Globus pallidus (tissue), 1 donor: ENCODE measurements around the gene GABARAPL2.
"Not testable (repeated sequence)": the region's sequence is repeated elsewhere in the genome, so short reads cannot be mapped to it uniquely, and the experiment has no call there.

Experiments
- DNase-seq: peaks from one replicate; pipeline ENCODE4 v3.0.0-alpha.2; 2015; ENCODE audit warnings: low spot score

The GABARAPL2 gene

DNA sequence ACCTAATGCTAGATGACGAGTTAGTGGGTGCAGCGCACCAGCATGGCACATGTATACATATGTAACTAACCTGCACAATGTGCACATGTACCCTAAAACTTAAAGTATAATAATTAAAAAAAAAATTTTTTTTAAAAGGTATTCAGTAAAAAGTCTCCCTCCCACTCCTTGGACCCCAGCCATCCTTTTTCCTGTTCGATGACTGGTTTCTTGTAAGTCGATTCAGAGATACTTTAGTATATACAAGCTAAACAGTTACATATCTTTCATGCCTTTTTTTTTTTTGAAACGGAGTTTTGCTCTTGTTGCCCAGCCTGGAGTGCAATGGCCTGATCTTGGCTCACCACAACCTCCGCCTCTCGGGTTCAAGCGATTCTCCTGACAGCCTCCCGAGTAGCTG, 25.7 kb downstream of the GABARAPL2 start:
- DNase-seq, result not testable (repeated sequence)

DNA sequence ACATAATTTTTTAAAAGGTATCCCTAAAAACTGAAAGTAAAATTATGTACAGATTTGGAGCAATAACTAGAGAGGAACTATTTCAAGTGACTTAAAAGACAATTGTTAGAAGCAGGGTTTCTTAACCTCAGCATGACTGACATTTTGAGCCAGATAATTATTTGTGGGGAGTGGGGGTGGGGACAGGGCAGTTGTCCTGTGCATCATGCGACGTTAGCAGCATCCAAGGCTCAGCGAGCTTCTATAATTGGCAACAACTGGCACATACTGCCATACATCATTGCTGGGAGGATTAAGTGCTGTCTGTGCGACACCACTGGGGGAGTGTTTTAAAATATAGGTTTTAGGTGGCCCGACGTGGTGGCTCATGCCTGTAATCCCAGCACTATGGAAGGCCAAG, 27.1 kb downstream of the GABARAPL2 start:
- no peak for DNase-seq

- no peak for DNase-seq
Observed at GRCh38 chr16:75593825-75594820, 27.9 kb downstream of the GABARAPL2 start.

- DNase-seq, result no peak
Observed at GRCh38 chr16:75599452-75600277, 33.5 kb downstream of the GABARAPL2 start.

DNA sequence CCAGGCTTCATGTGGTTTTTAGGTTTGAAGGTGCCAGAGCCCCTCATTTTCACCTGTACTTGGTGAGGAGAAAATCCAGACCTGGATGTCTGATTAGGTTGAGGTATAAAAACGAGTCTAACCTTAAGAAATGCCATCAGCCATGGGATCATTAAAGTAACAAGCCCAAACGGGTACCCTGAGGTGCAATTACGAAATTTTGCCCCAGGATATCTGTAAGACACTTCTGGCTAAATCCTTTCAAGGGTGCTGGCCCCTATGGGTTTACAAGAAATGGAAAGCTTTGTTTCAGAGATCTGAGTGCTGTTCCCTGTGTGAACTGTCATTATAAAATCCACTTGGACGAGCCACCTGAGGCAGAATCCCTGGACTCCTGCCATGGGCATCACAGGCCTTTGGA, 37.1 kb downstream of the GABARAPL2 start:
- no peak for DNase-seq

GRCh38 chr16:75606507-75606906, 40.3 kb downstream of the GABARAPL2 start:
- DNase-seq, result no peak

DNA sequence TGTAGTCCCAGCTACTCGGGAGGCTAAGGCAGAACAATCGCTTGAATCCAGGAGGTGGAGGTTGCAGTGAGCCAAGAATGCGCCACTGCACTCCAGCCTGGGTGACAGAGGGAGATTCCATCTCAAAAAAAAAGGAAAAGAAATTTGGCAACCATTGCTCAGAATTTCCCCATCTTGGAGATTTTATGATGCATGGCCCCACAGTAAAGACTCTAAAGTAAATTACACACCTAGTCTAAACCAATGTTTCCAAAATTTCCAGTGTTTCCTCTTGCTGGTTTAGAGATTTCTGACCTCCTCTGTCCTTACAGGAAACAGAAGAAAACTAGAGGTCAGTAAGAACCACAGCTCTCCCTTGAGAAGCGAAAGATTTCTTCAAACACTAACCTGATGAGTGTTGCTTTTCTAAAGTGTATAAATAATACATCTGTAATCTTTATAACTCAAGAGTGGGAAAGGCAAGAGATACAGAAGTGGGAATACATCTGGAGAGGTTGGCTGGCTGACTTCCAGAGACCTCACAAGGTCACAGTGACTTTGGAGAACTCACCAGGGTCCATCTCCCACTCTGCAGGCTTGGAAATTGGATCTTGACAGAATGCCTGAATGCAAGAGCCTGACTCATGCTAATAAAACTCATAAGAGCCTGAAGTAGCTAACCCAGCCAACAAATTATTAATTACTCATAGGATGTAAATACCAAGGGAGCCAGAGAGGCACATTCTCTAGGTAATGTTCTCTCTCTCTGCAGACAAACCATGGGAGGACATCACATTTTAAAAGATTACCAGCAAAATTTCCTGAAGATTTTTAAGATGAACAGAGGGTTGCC, 48.1 kb downstream of the GABARAPL2 start:
- DNase-seq, result no peak

GRCh38 chr16:75615619-75616018, 49.4 kb downstream of the GABARAPL2 start:
- DNase-seq, result no peak

DNA sequence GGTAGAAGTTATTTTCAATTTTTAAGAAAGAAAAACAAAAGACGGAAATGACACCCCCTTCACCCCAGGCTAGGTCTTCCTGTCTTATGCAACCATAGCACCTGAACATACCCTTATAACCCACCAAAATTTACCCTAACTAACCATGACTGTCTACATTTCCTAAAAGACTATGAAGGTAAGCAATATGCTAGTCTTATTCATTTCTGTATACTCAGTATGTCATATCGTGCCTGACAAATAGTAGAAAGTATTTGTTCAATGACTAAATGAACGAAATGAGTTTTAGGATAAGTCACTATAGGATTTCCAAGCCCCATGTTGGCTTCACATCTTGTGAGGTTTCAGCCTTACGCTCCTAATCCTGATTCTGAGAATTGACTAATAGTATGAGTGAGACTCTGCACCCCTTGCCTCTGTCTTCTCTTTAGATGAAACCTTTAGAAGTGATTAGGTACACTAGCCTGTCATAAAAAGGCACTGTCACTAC, 50.4 kb downstream of the GABARAPL2 start:
- DNase-seq, result no peak

GRCh38 chr16:75617121-75617520, 50.9 kb downstream of the GABARAPL2 start:
- no peak for DNase-seq

- no peak for DNase-seq
Observed at GRCh38 chr16:75618780-75619179, 52.6 kb downstream of the GABARAPL2 start.

DNA sequence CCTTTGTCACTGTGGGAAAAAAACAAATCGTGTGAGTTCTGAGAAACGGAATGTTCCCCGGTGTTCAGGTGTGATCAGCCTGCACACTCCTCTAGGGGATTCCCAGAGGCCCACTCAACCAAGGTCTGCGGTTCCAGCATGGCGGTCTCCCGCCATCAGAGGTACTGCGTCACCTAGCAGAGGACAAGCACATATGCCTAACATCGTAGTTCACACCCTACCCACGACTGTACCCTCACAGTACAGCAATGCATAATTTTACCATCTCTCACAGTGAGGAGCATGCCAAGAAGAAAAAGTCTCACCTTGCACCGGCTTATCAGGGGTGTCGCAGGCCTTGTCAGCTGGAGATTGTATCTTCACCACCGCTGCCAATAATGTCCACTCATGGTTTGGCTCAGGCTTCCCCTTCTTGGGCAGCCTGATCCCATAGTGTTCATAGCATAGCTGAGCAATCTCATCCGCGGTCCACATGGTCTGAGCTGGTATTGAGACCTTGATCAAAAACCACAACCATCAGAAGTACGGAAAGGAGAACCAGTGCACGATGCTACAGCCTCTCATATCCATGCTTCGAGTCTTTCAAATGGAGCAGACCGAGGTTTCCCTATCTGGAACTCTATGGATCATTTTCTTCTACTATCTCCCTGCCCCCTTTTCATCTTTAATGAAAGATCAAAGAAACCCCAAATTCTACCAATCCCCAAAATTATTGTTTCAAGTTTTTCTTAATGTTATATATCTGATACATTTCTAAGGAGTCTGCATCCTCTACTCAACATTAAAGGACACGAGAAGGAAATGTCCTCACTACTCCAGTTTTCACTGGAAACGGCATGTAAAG, 54.4 kb downstream of the GABARAPL2 start:
- no peak for DNase-seq

DNA sequence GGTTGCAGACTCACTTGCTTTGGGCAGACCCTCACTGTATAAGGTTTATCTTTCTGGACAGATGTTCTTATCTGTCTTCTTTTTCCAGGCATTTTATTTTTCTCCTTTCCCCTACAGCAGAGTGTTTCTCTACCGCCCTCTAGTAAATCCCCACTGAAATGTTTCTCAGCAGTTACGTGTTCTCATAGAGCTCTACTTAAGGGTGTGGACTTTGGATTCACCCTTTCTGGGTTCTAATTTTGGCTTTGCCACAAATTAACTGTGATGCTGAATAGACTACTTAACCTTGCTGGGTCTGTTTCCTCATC, 54.9 kb downstream of the GABARAPL2 start:
- peak; percentile 23 for DNase-seq

DNA sequence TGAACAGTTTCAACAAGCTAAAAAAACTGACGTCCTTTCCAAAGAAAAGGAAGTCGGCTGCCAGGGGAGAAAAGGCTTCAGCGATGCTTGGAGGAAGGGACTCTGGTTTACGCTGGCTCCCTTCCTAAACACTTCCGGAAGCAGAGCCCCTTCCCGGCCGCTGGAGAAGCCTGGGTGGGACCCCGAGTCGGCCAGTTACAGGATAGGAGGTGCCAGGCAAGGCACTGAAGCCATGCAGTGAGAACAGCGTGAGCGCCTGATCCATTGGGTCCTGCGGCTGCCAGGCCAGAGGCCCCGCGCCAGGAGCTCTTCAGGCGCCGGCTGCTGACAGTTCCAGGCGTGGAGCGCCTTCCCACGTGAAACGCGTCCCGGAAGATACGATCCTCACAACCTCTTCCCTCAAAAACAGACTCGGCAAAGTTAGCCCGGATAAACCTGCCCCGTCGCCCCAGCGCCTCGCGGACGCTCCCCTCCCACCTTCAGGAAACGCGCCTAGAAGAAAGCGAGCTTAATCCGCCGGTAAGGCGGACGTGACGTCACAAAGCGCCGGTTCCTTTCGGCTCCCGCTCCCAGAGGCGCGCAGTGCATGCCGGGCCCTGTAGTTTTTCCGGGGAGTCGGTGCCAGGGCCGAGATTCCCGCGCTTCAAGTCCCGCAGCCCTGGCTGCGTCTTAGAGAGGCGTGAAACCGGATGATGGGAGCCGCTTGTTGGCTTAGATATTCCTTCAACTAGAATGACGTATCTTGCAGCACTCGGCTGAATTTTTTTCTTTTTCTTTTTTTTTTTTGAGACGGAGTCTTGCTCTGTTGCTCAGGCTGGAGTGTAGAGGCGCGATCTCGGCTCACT, 56.8 kb downstream of the GABARAPL2 start, which contains the start of gene ADAT1:
TSS of gene ADAT1 (minus strand) at position 521 of the 845 bp plus-strand sequence. CDS start 2,482 bp downstream, outside the sequence.
- peak; percentile 96 for DNase-seq

GRCh38 chr16:75624921-75625334, 58.7 kb downstream of the GABARAPL2 start:
- no peak for DNase-seq

GRCh38 chr16:75626806-75627205, 60.6 kb downstream of the GABARAPL2 start:
- DNase-seq, result no peak
